Kidney (tissue), 14 donors: ENCODE results near the gene PEBP1. TPM values are rescaled to one million over a fixed set of nuclear protein-coding genes. Genes with fewer than 3 reads are reported as not detected.

ENCODE experiments used
- DNase-seq, 5 donors: peaks; one replicate each; pipeline ENCODE4 v3.0.0-alpha.2; 2013 to 2020
- FAIRE-seq: peaks from 2 replicates; lab custom pipeline; 2012; peaks lifted over from hg19 to GRCh38; lab: Jason Lieb, UNC
- H3K27ac ChIP-seq, 2 donors: one replicate each; pipeline ENCODE4 v1.7.0; 2013; ENCODE audit warnings: low read depth in 2 of 2, low read length in 2 of 2, inconsistent platforms in 1 of 2
- H3K27me3 ChIP-seq: one replicate; pipeline ENCODE4 v1.7.1; 2013; ENCODE audit warnings: low read length, inconsistent platforms; ENCODE audit not compliant: control insufficient read depth, insufficient read depth
- H3K36me3 ChIP-seq, 3 donors: one replicate each; pipeline versions ENCODE4 v1.7.0 to v1.7.1; 2013; ENCODE audit warnings: low read length in 3 of 3, control low read depth in 1 of 3, inconsistent platforms in 1 of 3; ENCODE audit not compliant: insufficient read depth in 3 of 3, control insufficient read depth in 2 of 3
- H3K4me1 ChIP-seq, 3 donors: one replicate each; pipeline versions ENCODE4 v1.7.0 to v1.7.1; 2013; ENCODE audit warnings: low read length in 3 of 3, inconsistent platforms in 1 of 3, low read depth in 1 of 3; ENCODE audit not compliant: control insufficient read depth in 2 of 3, insufficient read depth in 2 of 3
- H3K4me3 ChIP-seq, 3 donors: one replicate each; pipeline versions ENCODE4 v1.7.0 to v1.8.1; 2013; ENCODE audit warnings: low read length in 3 of 3, control low read depth in 1 of 3, inconsistent platforms in 1 of 3
- H3K9ac ChIP-seq, 3 donors: one replicate each; pipeline versions ENCODE4 v1.7.0 to v1.7.1; 2013; ENCODE audit warnings: low read length in 3 of 3, control low read depth in 1 of 3, inconsistent platforms in 1 of 3
- H3K9me3 ChIP-seq, 3 donors: one replicate each; pipeline versions ENCODE4 v1.7.0 to v1.7.1; 2013; ENCODE audit warnings: low read length in 3 of 3, control low read depth in 1 of 3, inconsistent platforms in 1 of 3; ENCODE audit not compliant: control insufficient read depth in 2 of 3, insufficient read depth in 1 of 3
- intact Hi-C: fragments of 100-400 bp; cut with DNase I; formaldehyde crosslinking; loops from one replicate; pipeline ENCODE4 v1.11.1; 2022
- polyA plus RNA-seq: library from polyadenylated mRNA; stranded (reverse); fragments of 350-450 nt; fragmentation: Illumina TruSeq; extraction: RNeasy Lipid Tissue Mini Kit (QIAGEN cat#74804); gene quantifications from one replicate; pipeline ENCODE4 v1.2.3, GENCODE V29; 2014; ENCODE audit warnings: low read depth, low replicate concordance; ENCODE audit not compliant: insufficient read depth
- total RNA-seq: library from RNA; stranded (reverse); fragmentation: NEBNext Ultra II Directional; extraction: Animal tissue kit (Norgen Biotek cat#: 25700); gene quantifications from one replicate; pipeline ENCODE4 v1.2.1, GENCODE V29; 2021
- TF ChIP-seq, protein P1 (sequence below): IDR thresholded peaks from 3 replicates; pipeline ENCODE4 v1.5.1; 2012; ENCODE audit warnings: mild to moderate bottlenecking, moderate library complexity, borderline replicate concordance; ENCODE audit not compliant: insufficient read depth; ENCODE audit errors: extremely low read depth
- donor health status: control.
- donor health status: control.
- donor health status: control.
- donor health status: control.
- donor health status: control.
- donor health status: DM: yes; HTN: yes; CAD: no.
- donor health status: Normal renal cell carcinoma (clear cell type).

The PEBP1 gene
- total and polyA plus RNA-seq, 2 donors from 2014 or later, result 321 to 1,168 TPM

DNA sequence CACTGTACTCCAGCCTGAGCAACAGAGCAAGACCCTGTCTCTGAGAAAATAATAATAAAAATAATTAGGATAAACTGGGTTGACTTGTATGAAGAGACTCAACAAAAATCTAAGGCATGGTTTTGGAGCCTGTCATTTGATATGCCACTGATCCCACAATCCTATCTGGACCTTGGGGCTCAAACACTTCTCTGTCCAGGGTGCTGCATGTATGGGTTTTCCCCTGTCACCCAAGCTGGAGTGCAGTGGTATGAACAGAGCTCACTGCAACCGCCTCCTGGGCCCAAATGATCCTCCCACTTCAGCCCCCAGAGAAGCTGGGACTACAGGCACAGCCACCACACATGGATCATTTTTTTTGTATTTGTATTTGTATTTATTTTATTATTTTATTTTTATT lies 26.8 kb upstream of the PEBP1 start:
- TF ChIP-seq, protein P1, sequence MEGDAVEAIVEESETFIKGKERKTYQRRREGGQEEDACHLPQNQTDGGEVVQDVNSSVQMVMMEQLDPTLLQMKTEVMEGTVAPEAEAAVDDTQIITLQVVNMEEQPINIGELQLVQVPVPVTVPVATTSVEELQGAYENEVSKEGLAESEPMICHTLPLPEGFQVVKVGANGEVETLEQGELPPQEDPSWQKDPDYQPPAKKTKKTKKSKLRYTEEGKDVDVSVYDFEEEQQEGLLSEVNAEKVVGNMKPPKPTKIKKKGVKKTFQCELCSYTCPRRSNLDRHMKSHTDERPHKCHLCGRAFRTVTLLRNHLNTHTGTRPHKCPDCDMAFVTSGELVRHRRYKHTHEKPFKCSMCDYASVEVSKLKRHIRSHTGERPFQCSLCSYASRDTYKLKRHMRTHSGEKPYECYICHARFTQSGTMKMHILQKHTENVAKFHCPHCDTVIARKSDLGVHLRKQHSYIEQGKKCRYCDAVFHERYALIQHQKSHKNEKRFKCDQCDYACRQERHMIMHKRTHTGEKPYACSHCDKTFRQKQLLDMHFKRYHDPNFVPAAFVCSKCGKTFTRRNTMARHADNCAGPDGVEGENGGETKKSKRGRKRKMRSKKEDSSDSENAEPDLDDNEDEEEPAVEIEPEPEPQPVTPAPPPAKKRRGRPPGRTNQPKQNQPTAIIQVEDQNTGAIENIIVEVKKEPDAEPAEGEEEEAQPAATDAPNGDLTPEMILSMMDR, result no peak
- Histone ChIP-seq H3K4me1 (peaks cover 0 to 2% (median 0%) of the 10 kb centered on the region in 3 donors), H3K4me3 (no peak overlapping the region), H3K27ac (no peak overlapping the region), H3K36me3 (no peaks in the 10 kb centered on the region), H3K9me3 (no peaks in the 10 kb centered on the region), H3K9ac (no peak overlapping the region), H3K27me3 (no peaks in the 10 kb centered on the region)
- FAIRE-seq (no peak), DNase-seq (no peak)
- intact Hi-C loops, result no loop called here

DNA sequence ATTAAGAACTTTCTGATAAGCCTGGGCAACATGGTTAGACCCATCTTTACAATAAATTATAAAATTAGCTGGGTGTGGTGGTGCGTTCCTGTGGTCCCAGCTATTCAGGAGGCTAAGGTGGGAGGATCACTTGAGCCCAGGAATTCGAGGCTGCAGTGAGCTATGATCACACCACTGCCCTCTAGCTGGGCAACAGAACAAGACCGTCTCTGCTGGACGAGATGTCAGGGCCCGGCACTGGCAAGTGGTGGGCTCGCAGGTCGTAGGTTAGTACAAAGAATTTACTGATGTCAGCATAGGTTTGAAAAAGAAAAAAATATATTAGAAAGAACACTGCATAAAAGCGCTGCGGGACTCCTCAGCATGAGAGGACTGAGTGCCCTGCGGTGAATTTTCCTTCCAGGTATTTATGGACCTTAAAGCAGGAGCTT lies 16.5 kb upstream of the PEBP1 start:
- FAIRE-seq, result no peak
- Histone ChIP-seq H3K9ac (no peak overlapping the region), H3K9me3 (no peaks in the 10 kb centered on the region), H3K4me1 (peaks cover 0 to 4% (median 0%) of the 10 kb centered on the region in 3 donors), H3K27ac (no peak overlapping the region), H3K27me3 (no peaks in the 10 kb centered on the region), H3K4me3 (no peak overlapping the region), H3K36me3 (no peaks in the 10 kb centered on the region)
- TF ChIP-seq, protein P1, result no peak
- DNase-seq, result no peak
- intact Hi-C loops, result no loop called here

DNA sequence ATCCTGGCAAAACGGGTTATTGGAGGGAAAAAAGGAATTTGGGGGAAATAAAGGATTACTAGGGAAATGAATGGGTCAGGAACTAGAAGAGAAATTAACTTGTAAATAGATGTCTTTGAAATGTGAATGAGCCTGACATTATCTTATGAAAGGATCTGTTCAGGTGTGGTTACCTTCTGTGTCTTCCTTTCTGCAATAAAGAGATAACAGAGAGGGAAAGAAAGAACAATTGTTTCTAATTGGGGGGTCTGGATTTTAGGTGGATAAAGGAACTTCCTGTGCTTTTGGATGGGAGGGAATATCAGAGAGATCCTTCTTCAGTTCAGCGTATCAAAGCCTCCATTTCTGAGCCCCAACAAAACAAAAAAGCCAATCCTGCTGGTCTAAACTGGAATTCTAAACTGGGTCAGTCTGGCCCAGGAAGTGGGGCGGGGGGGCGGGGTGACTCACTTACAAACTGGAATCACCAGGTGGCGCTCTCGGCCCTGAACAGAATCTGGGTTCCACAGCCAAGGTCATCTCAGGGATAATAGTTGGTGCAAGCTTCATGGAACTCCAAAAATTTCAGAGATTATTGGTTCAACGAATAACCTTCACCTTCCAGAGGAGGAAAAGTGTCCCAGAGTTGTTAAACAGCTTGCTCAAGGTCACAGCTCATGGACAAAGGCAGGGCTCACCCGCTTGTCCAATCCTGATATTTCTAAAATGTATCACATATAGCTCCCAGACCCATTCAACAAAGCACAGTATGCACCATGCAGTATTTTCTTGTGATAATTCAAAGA lies 15.2 kb upstream of the PEBP1 start:
- Histone ChIP-seq H3K4me1 (peaks cover 0 to 4% (median 0%) of the 10 kb centered on the region in 3 donors), H3K9ac (peak overlapping the region in 1 of 3 donors; percentile 53), H3K36me3 (no peaks in the 10 kb centered on the region), H3K27ac (peak overlapping the region; percentile 79 to 83), H3K4me3 (no peak overlapping the region), H3K27me3 (no peaks in the 10 kb centered on the region), H3K9me3 (no peaks in the 10 kb centered on the region)
- intact Hi-C loops, result no loop called here
- TF ChIP-seq, protein P1, result peak; percentile 47
- DNase-seq (peak; percentile 73 to 89 (median 81)), FAIRE-seq (no peak)
